ENCODE measurements around the gene PCED1A.

DNA sequence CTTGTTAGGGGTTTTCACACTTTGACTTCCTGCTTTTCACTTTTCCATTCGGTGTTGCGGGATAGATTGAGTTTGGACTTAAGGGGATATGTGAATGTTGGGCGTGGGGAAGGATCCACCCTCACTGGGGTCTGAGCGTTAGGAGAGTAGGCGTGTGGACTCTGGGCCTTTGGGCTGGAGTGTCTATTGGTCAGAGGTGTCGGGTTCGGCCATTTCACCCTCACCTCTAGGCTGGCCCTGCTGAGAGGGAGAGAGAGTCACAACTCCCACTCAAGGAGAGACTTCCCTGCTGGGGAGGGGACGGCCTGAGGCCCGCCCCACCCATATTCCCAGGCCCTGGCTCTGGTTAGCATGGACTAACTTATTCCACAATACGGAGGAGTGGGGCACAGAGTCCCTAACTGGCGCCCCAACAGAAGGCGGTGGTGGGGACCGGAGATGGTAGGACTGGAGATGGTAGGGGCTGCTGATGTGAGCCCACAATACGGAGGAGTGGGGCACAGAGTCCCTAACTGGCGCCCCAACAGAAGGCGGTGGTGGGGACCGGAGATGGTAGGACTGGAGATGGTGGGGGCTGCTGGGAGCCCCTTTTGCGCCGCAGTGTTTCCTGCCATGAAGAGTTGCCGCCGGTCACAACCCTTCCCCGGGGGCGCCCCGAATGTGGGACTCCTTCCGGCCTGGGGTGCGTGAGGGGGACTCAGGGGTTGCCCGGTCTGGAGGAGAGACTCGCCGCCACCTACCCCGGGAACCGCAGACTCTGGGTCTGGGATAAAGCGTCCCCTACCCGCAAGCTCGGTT, 31.4 kb upstream of the PCED1A start:
- TF ChIP-seq, protein P1, sequence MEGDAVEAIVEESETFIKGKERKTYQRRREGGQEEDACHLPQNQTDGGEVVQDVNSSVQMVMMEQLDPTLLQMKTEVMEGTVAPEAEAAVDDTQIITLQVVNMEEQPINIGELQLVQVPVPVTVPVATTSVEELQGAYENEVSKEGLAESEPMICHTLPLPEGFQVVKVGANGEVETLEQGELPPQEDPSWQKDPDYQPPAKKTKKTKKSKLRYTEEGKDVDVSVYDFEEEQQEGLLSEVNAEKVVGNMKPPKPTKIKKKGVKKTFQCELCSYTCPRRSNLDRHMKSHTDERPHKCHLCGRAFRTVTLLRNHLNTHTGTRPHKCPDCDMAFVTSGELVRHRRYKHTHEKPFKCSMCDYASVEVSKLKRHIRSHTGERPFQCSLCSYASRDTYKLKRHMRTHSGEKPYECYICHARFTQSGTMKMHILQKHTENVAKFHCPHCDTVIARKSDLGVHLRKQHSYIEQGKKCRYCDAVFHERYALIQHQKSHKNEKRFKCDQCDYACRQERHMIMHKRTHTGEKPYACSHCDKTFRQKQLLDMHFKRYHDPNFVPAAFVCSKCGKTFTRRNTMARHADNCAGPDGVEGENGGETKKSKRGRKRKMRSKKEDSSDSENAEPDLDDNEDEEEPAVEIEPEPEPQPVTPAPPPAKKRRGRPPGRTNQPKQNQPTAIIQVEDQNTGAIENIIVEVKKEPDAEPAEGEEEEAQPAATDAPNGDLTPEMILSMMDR (IDR thresholded peaks at IDR 0.05) = no peak
- TF ChIP-seq POLR2A (IDR thresholded peaks at IDR 0.05) = no peak

Data from stomach (tissue), 4 donors.